Liver (tissue), 9 donors: Measurements from ENCODE around the gene USP37. TPM values are rescaled to one million over a fixed set of nuclear protein-coding genes. Genes with fewer than 3 reads are reported as not detected.

Experiments
- DNase-seq: peaks from one replicate; pipeline ENCODE4 v3.0.0-alpha.2; 2017; ENCODE audit warnings: low spot score
- H3K27ac ChIP-seq, 2 donors: one replicate each; pipeline ENCODE4 v1.7.0; 2013; ENCODE audit warnings: inconsistent platforms in 2 of 2, low read length in 2 of 2, control low read depth in 1 of 2, low read depth in 1 of 2, mild to moderate bottlenecking in 1 of 2
- H3K27me3 ChIP-seq, 4 donors: one replicate each; pipeline versions ENCODE4 v1.6.1 to v1.7.0; 2013; ENCODE audit warnings: low read length in 3 of 4, inconsistent platforms in 1 of 4, mild to moderate bottlenecking in 1 of 4, moderate library complexity in 1 of 4; ENCODE audit not compliant: control insufficient read depth in 4 of 4, insufficient read depth in 4 of 4
- H3K36me3 ChIP-seq, 4 donors: one replicate each; pipeline versions ENCODE4 v1.6.1 to v1.7.0; 2013; ENCODE audit warnings: low read length in 3 of 4, mild to moderate bottlenecking in 3 of 4, low read depth in 1 of 4, moderate library complexity in 1 of 4; ENCODE audit not compliant: control insufficient read depth in 4 of 4, insufficient read depth in 3 of 4
- H3K4me1 ChIP-seq, 4 donors: one replicate each; pipeline versions ENCODE4 v1.6.1 to v1.7.0; 2013; ENCODE audit warnings: low read length in 3 of 4, mild to moderate bottlenecking in 3 of 4, moderate library complexity in 1 of 4; ENCODE audit not compliant: control insufficient read depth in 4 of 4, insufficient read depth in 4 of 4
- H3K4me3 ChIP-seq, 3 donors: one replicate each; pipeline versions ENCODE4 v1.6.1 to v1.7.0; 2013; ENCODE audit warnings: low read length in 3 of 3, control low read depth in 1 of 3, low read depth in 1 of 3, mild to moderate bottlenecking in 1 of 3
- H3K9ac ChIP-seq, 2 donors: one replicate each; pipeline ENCODE4 v1.7.0; 2013; ENCODE audit warnings: low read length in 2 of 2, mild to moderate bottlenecking in 2 of 2, moderate library complexity in 2 of 2, control low read depth in 1 of 2, low read depth in 1 of 2
- H3K9me3 ChIP-seq, 4 donors: one replicate each; pipeline versions ENCODE4 v1.6.1 to v1.7.0; 2013; ENCODE audit warnings: low read length in 3 of 4; ENCODE audit not compliant: control insufficient read depth in 4 of 4
- EGR1 ChIP-seq, 2 donors: IDR thresholded peaks; 2 replicates each; pipeline ENCODE4 v1.6.1; 2016 to 2018; ENCODE audit warnings: antibody characterized with exemption in 2 of 2, low read depth in 2 of 2
- FOXA1 ChIP-seq: IDR thresholded peaks from 2 replicates; pipeline ENCODE4 v1.6.1; 2016; ENCODE audit warnings: antibody characterized with exemption
- FOXA2 ChIP-seq: IDR thresholded peaks from 2 replicates; pipeline ENCODE4 v1.6.1; 2016; ENCODE audit warnings: antibody characterized with exemption
- GABPA ChIP-seq, 2 donors: IDR thresholded peaks in 1 of 2; conservative IDR thresholded peaks in 1 of 2; 2 replicates each; pipeline ENCODE4 v1.6.1; 2016; ENCODE audit warnings: antibody characterized with exemption in 2 of 2, mild to moderate bottlenecking in 1 of 2, moderate library complexity in 1 of 2
- HNF4A ChIP-seq, 2 donors: conservative IDR thresholded peaks; 2 replicates each; pipeline ENCODE4 v1.6.1; 2016; ENCODE audit warnings: antibody characterized with exemption in 2 of 2, mild to moderate bottlenecking in 2 of 2
- JUND ChIP-seq, 2 donors: IDR thresholded peaks; 2 replicates each; pipeline ENCODE4 v1.6.1; 2016; ENCODE audit warnings: antibody characterized with exemption in 2 of 2
- MAX ChIP-seq: IDR thresholded peaks from 2 replicates; pipeline ENCODE4 v1.6.1; 2016; ENCODE audit warnings: antibody characterized with exemption
- NR2F2 ChIP-seq: IDR thresholded peaks from 2 replicates; pipeline ENCODE4 v1.6.1; 2016; ENCODE audit warnings: antibody characterized with exemption
- RAD21 ChIP-seq, 2 donors: IDR thresholded peaks; 2 replicates each; pipeline ENCODE4 v1.6.1; 2016; ENCODE audit warnings: antibody characterized with exemption in 2 of 2, mild to moderate bottlenecking in 2 of 2
- RXRA ChIP-seq, 2 donors: IDR thresholded peaks; 2 replicates each; pipeline ENCODE4 v1.6.1; 2017 to 2018; ENCODE audit warnings: antibody characterized with exemption in 2 of 2, mild to moderate bottlenecking in 1 of 2
- SP1 ChIP-seq: IDR thresholded peaks from 2 replicates; pipeline ENCODE4 v1.6.1; 2018; ENCODE audit warnings: antibody characterized with exemption, mild to moderate bottlenecking
- TAF1 ChIP-seq: conservative IDR thresholded peaks from 2 replicates; pipeline ENCODE4 v1.6.1; 2016; ENCODE audit warnings: antibody characterized with exemption, mild to moderate bottlenecking
- YY1 ChIP-seq: IDR thresholded peaks from 2 replicates; pipeline ENCODE4 v1.6.1; 2016; ENCODE audit warnings: antibody characterized with exemption, mild to moderate bottlenecking
- WGBS: extraction: QIAGEN DNeasy Blood & Tissue Kit; methylation state at CpG from one replicate; pipeline ENCODE4 v1.1.7; 2013; 5-methylcytosine and 5-hydroxymethylcytosine counted together
- polyA plus RNA-seq, 2 donors: library from polyadenylated mRNA; stranded (reverse) in 1 of 2; unstranded in 1 of 2; fragments of 200-250 nt in 1 of 2; fragments of >200 nt in 1 of 2; fragmentation: Nextera tagmentation in 1 of 2; extraction: Ambion mirVana in 1 of 2; gene quantifications; one replicate each; pipeline versions ENCODE4 v1.2.1 to v1.2.3, GENCODE V29; 2013 to 2015
- total RNA-seq, 2 donors: library from RNA; depleted of rRNA; stranded (reverse); fragments of >200 nt; gene quantifications; one replicate each; pipeline ENCODE4 v1.2.3, GENCODE V29; 2014
- TF ChIP-seq, protein P1 (sequence below): fragments of 150-350 bp; IDR thresholded peaks from 2 replicates; pipeline ENCODE4 v1.5.1; 2017; ENCODE audit warnings: improper control_type of control experiment, low read depth, low read length; ENCODE audit not compliant: missing input control
- TF ChIP-seq, protein P2 (sequence below): IDR thresholded peaks from 2 replicates; pipeline ENCODE4 v1.6.1; 2016; ENCODE audit warnings: antibody characterized with exemption
- donor health status: healthy.
- donor health status: healthy.
- donor health status: healthy.
- donor health status: healthy.
- donor health status: healthy.

The USP37 gene
- total and polyA plus RNA-seq, 4 donors, result 1.4 to 10.9 (median 4.7) TPM

GRCh38 chr2:218405746-218406208 lies 162.4 kb downstream of the USP37 start:
- Histone ChIP-seq H3K27ac (peak overlapping the region; percentile 77 to 86), H3K9me3 (no peaks in the 10 kb centered on the region), H3K4me3 (peak overlapping the region in 2 of 3 donors; percentile 17 to 36), H3K9ac (no peak overlapping the region), H3K27me3 (no peaks in the 10 kb centered on the region), H3K4me1 (peaks cover 19 to 66% (median 56%) of the 10 kb centered on the region in 4 donors), H3K36me3 (peaks cover 7 to 19% (median 12%) of the 10 kb centered on the region in 4 donors)
- whole genome bisulfite sequencing, result 4% methylated on average over 15 of the region's 15 CpGs
- no peak for DNase-seq
- no peak for TF ChIP-seq YY1
- no peak for TF ChIP-seq TAF1
- peak in 1 of 2 donors; percentile 5 for TF ChIP-seq EGR1 (IDR thresholded peaks at IDR 0.05; ENCODE audit: low read depth in 2 of 2)
- TF ChIP-seq NR2F2, result no peak

GRCh38 chr2:218405086-218405745 lies 162.9 kb downstream of the USP37 start:
- peaks cover 7 to 19% (median 12%) of the 10 kb centered on the region in 4 donors for H3K36me3 ChIP-seq
- H3K27me3 ChIP-seq, result no peaks in the 10 kb centered on the region
- no peaks in the 10 kb centered on the region for H3K9me3 ChIP-seq
- peak overlapping the region; percentile 77 to 86 for H3K27ac ChIP-seq
- H3K4me3 ChIP-seq, result no peak overlapping the region
- H3K4me1 ChIP-seq, result peaks cover 19 to 66% (median 56%) of the 10 kb centered on the region in 4 donors
- no peak for TF ChIP-seq MAX
- TF ChIP-seq GABPA (IDR thresholded peaks at IDR 0.05 in 1 of 2, conservative IDR thresholded peaks at IDR 0.05 in 1 of 2), result no peak
- TF ChIP-seq YY1, result no peak
- TF ChIP-seq RAD21 (IDR thresholded peaks at IDR 0.05), result no peak
- TF ChIP-seq FOXA2, result no peak
- no peak for TF ChIP-seq JUND (IDR thresholded peaks at IDR 0.05)
- TF ChIP-seq RXRA (IDR thresholded peaks at IDR 0.05), result no peak
- TF ChIP-seq SP1, result no peak
- TF ChIP-seq EGR1 (IDR thresholded peaks at IDR 0.05; ENCODE audit: low read depth in 2 of 2), result no peak
- TF ChIP-seq, protein P1, sequence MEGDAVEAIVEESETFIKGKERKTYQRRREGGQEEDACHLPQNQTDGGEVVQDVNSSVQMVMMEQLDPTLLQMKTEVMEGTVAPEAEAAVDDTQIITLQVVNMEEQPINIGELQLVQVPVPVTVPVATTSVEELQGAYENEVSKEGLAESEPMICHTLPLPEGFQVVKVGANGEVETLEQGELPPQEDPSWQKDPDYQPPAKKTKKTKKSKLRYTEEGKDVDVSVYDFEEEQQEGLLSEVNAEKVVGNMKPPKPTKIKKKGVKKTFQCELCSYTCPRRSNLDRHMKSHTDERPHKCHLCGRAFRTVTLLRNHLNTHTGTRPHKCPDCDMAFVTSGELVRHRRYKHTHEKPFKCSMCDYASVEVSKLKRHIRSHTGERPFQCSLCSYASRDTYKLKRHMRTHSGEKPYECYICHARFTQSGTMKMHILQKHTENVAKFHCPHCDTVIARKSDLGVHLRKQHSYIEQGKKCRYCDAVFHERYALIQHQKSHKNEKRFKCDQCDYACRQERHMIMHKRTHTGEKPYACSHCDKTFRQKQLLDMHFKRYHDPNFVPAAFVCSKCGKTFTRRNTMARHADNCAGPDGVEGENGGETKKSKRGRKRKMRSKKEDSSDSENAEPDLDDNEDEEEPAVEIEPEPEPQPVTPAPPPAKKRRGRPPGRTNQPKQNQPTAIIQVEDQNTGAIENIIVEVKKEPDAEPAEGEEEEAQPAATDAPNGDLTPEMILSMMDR, result no peak
- TF ChIP-seq, protein P2, sequence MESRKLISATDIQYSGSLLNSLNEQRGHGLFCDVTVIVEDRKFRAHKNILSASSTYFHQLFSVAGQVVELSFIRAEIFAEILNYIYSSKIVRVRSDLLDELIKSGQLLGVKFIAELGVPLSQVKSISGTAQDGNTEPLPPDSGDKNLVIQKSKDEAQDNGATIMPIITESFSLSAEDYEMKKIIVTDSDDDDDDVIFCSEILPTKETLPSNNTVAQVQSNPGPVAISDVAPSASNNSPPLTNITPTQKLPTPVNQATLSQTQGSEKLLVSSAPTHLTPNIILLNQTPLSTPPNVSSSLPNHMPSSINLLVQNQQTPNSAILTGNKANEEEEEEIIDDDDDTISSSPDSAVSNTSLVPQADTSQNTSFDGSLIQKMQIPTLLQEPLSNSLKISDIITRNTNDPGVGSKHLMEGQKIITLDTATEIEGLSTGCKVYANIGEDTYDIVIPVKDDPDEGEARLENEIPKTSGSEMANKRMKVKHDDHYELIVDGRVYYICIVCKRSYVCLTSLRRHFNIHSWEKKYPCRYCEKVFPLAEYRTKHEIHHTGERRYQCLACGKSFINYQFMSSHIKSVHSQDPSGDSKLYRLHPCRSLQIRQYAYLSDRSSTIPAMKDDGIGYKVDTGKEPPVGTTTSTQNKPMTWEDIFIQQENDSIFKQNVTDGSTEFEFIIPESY, result no peak
- TF ChIP-seq FOXA1, result no peak
- no peak for TF ChIP-seq HNF4A (conservative IDR thresholded peaks at IDR 0.05)
- no peak for TF ChIP-seq NR2F2
- no peak for TF ChIP-seq TAF1
- H3K9ac ChIP-seq, result no peak overlapping the region
- WGBS, result 53% methylated on average over 8 of the region's 8 CpGs
- DNase-seq, result peak; percentile 45
